Sigmoid colon (tissue), 7 donors: Measurements from ENCODE around the gene EPHA2. TPM values are rescaled to one million over a fixed set of nuclear protein-coding genes. Genes with fewer than 3 reads are reported as not detected.

ENCODE experiments used
- DNase-seq: peaks from one replicate; pipeline ENCODE4 v3.0.0-alpha.2; 2019
- H3K27ac ChIP-seq, 4 donors: fragments of 200-600 bp; sonication (generic); one replicate each; pipeline ENCODE4 v1.5.1; 2016 to 2019; ENCODE audit warnings: mild to moderate bottlenecking in 1 of 4
- H3K27me3 ChIP-seq, 3 donors: fragments of 200-600 bp; sonication (generic); one replicate each; pipeline ENCODE4 v1.5.1; 2019; ENCODE audit warnings: mild to moderate bottlenecking in 1 of 3
- H3K36me3 ChIP-seq, 4 donors: fragments of 200-600 bp; sonication (generic); one replicate each; pipeline ENCODE4 v1.5.1; 2016 to 2019
- H3K4me1 ChIP-seq, 4 donors: fragments of 200-600 bp; sonication (generic); one replicate each; pipeline ENCODE4 v1.5.1; 2017 to 2019
- H3K4me3 ChIP-seq, 4 donors: fragments of 200-600 bp; sonication (generic); one replicate each; pipeline ENCODE4 v1.5.1; 2017 to 2019; ENCODE audit warnings: mild to moderate bottlenecking in 2 of 4, moderate library complexity in 1 of 4
- H3K9me3 ChIP-seq, 4 donors: fragments of 200-600 bp in 3 of 4; sonication (generic) in 3 of 4; one replicate each; pipeline versions ENCODE4 v1.5.1 to v1.6.1; 2013 to 2019
- CTCF ChIP-seq, 4 experiments: fragments of 450-650 bp in 3 of 4; fragments of 200-600 bp in 1 of 4; IDR thresholded peaks; one replicate each; pipeline ENCODE4 v1.5.1; 2016 to 2019; ENCODE audit warnings: antibody characterized with exemption in 4 of 4, mild to moderate bottlenecking in 3 of 4, moderate library complexity in 2 of 4
- EP300 ChIP-seq, 4 donors: sonication (generic); formaldehyde crosslinking; IDR thresholded peaks; one replicate each; pipeline ENCODE4 v1.6.1; 2017; ENCODE audit warnings: antibody characterized with exemption in 4 of 4
- POLR2A ChIP-seq, 2 donors: fragments of 450-650 bp; IDR thresholded peaks; one replicate each; pipeline ENCODE4 v1.6.1; 2016; ENCODE audit warnings: antibody characterized with exemption in 2 of 2, mild to moderate bottlenecking in 2 of 2, moderate library complexity in 2 of 2
- POLR2AphosphoS5 ChIP-seq, 4 donors: sonication (generic); formaldehyde crosslinking; IDR thresholded peaks; one replicate each; pipeline ENCODE4 v1.6.1; 2017; ENCODE audit warnings: antibody characterized with exemption in 4 of 4
- WGBS, 2 donors: extraction: QIAGEN DNeasy Blood & Tissue Kit; methylation state at CpG; one replicate each; pipeline ENCODE4 v1.1.7; 2013; 5-methylcytosine and 5-hydroxymethylcytosine counted together
- intact Hi-C: fragments of 100-400 bp; cut with DNase I; formaldehyde crosslinking; loops from one replicate; pipeline ENCODE4 v1.15.1; 2023
- polyA plus RNA-seq, 3 donors: library from polyadenylated mRNA; stranded (reverse); fragments of 200-250 nt; gene quantifications; one replicate each; pipeline ENCODE4 v1.2.3, GENCODE V29; 2013
- total RNA-seq, 4 donors: library from RNA; depleted of rRNA; stranded (reverse); fragments of >200 nt; gene quantifications; one replicate each; pipeline ENCODE4 v1.1.0, GENCODE V29; 2016
- donor health status: healthy with polysubstance abuse.
- donor health status: Bipolar disorder and iron deficiency.
- donor health status: healthy.

The EPHA2 gene
- total and polyA plus RNA-seq, 7 donors = 3.3 to 24.7 (median 6.0) TPM

GRCh38 chr1:16092097-16092922, 63.6 kb downstream of the EPHA2 start:
- Histone ChIP-seq H3K27ac (no peak overlapping the region), H3K27me3 (no peaks in the 10 kb centered on the region), H3K9me3 (no peaks in the 10 kb centered on the region), H3K36me3 (no peaks in the 10 kb centered on the region), H3K4me1 (no peaks in the 10 kb centered on the region), H3K4me3 (no peak overlapping the region)
- intact Hi-C loops = no loop called here
- TF ChIP-seq CTCF (IDR thresholded peaks at IDR 0.05) (no peak), EP300 (IDR thresholded peaks at IDR 0.05) (no peak)
- 86 to 88% methylated on average over 18 of the region's 18 CpGs for WGBS, 2 donors
- no peak for DNase-seq

- Histone ChIP-seq H3K4me3 (no peak overlapping the region), H3K4me1 (no peaks in the 10 kb centered on the region), H3K27ac (no peak overlapping the region), H3K36me3 (no peaks in the 10 kb centered on the region), H3K9me3 (no peaks in the 10 kb centered on the region), H3K27me3 (no peaks in the 10 kb centered on the region)
- WGBS, 2 donors = 37 to 66% methylated on average over 8 of the region's 8 CpGs
- DNase-seq = no peak
- intact Hi-C loops = no loop called here
- no peak for TF ChIP-seq POLR2AphosphoS5 (IDR thresholded peaks at IDR 0.05)
Observed at GRCh38 chr1:16091296-16091695, 64.6 kb downstream of the EPHA2 start.

- Histone ChIP-seq H3K4me1 (no peaks in the 10 kb centered on the region), H3K9me3 (no peaks in the 10 kb centered on the region), H3K27me3 (no peaks in the 10 kb centered on the region), H3K4me3 (no peak overlapping the region), H3K36me3 (no peaks in the 10 kb centered on the region), H3K27ac (no peak overlapping the region)
- DNase-seq = no peak
- intact Hi-C loops = no loop called here
- 75 to 87% methylated on average over 5 of the region's 5 CpGs for WGBS, 2 donors
- TF ChIP-seq EP300 (IDR thresholded peaks at IDR 0.05) (no peak), POLR2AphosphoS5 (IDR thresholded peaks at IDR 0.05) (no peak), CTCF (IDR thresholded peaks at IDR 0.05) (no peak), POLR2A (IDR thresholded peaks at IDR 0.05) (no peak)
Observed at GRCh38 chr1:16090076-16090826, 65.6 kb downstream of the EPHA2 start.

GRCh38 chr1:16088996-16089395, 66.9 kb downstream of the EPHA2 start:
- intact Hi-C loops = no loop called here
- TF ChIP-seq POLR2AphosphoS5 (IDR thresholded peaks at IDR 0.05) = no peak
- no peak for TF ChIP-seq POLR2A (IDR thresholded peaks at IDR 0.05)
- TF ChIP-seq EP300 (IDR thresholded peaks at IDR 0.05) = no peak
- no peak for TF ChIP-seq CTCF (IDR thresholded peaks at IDR 0.05)
- no peaks in the 10 kb centered on the region for H3K4me1 ChIP-seq
- no peak overlapping the region for H3K27ac ChIP-seq
- H3K4me3 ChIP-seq = no peak overlapping the region
- no peaks in the 10 kb centered on the region for H3K36me3 ChIP-seq
- no peaks in the 10 kb centered on the region for H3K9me3 ChIP-seq
- no peaks in the 10 kb centered on the region for H3K27me3 ChIP-seq
- no peak for DNase-seq
- 82 to 92% methylated on average over 9 of the region's 9 CpGs for WGBS, 2 donors

- WGBS, 2 donors = 84% methylated on average over 17 of the region's 17 CpGs
- TF ChIP-seq POLR2AphosphoS5 (IDR thresholded peaks at IDR 0.05) (no peak), EP300 (IDR thresholded peaks at IDR 0.05) (no peak), CTCF (IDR thresholded peaks at IDR 0.05) (no peak), POLR2A (IDR thresholded peaks at IDR 0.05) (no peak)
- intact Hi-C loops = no loop called here
- Histone ChIP-seq H3K4me1 (no peaks in the 10 kb centered on the region), H3K27me3 (no peaks in the 10 kb centered on the region), H3K27ac (no peak overlapping the region), H3K4me3 (no peak overlapping the region), H3K36me3 (no peaks in the 10 kb centered on the region), H3K9me3 (no peaks in the 10 kb centered on the region)
- DNase-seq = no peak
Observed at GRCh38 chr1:16088351-16088911, 67.4 kb downstream of the EPHA2 start.
